ENCODE measurements around the gene SH3D19.

GRCh38 chr4:151193414-151193813, 132.0 kb downstream of the SH3D19 start:
- no peak for TF ChIP-seq CTCF (IDR thresholded peaks at IDR 0.05; ENCODE audit: poor library complexity)
- TF ChIP-seq EZH2 (IDR thresholded peaks at IDR 0.05; ENCODE audit: borderline replicate concordance): no peak
- no peak for TF ChIP-seq EZH2phosphoT487 (IDR thresholded peaks at IDR 0.05; ENCODE audit: low read depth, severe bottlenecking, unreplicated experiment)

All from hepatocyte (in vitro differentiated cells).